HG03521 (cell line): ENCODE measurements around the gene COMT.
"Not testable (repeated sequence)": the region's sequence is repeated elsewhere in the genome, so short reads cannot be mapped to it uniquely, and the experiment has no call there.

Experiments used
- ATAC-seq: cut with Tn5 transposase; IDR thresholded peaks from one replicate; pipeline ENCODE4 v1.9.1; 2021; ENCODE audit warnings: mild to moderate bottlenecking, moderate library complexity; ENCODE audit not compliant: unreplicated experiment

Gene COMT

GRCh38 chr22:19941365-19942082, at the start of gene COMT, which contains the start of gene TXNRD2:
Gene COMT, plus strand, starts transcription at chr22:19941772. Its CDS starts 20,755 bp downstream, at chr22:19962527.
Gene TXNRD2, minus strand, starts transcription at chr22:19941818. Its CDS starts 15 bp downstream, at chr22:19941803.
- peak; percentile 45 for ATAC-seq

- ATAC-seq, result no peak
These were observed 49.2 kb upstream of the COMT start for GRCh38 chr22:19892257-19892879.

- no peak for ATAC-seq
These were observed 48.6 kb upstream of the COMT start for GRCh38 chr22:19892925-19893324.

DNA sequence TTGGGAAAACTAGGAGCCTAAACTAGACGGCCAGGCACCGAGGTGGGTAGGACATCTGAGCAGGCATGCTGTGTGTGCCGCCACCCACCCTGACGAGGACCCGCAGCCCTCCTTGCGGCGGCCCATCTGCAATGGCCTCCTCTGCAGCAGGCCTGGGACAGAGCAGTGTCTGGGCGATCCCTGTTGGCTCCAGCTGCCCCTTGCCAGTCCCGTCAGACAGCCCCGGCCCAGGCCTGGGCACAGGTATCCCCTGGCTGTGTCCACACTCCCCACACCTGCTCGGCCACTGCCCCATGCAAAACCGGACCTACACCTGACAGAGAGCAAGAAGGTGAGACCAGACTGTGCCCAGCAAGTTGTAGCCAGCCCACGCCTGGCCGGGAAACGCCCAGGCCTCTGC, 48.2 kb upstream of the COMT start:
- ATAC-seq, result no peak

GRCh38 chr22:19895160-19895849, 46.3 kb upstream of the COMT start:
- ATAC-seq, result no peak

DNA sequence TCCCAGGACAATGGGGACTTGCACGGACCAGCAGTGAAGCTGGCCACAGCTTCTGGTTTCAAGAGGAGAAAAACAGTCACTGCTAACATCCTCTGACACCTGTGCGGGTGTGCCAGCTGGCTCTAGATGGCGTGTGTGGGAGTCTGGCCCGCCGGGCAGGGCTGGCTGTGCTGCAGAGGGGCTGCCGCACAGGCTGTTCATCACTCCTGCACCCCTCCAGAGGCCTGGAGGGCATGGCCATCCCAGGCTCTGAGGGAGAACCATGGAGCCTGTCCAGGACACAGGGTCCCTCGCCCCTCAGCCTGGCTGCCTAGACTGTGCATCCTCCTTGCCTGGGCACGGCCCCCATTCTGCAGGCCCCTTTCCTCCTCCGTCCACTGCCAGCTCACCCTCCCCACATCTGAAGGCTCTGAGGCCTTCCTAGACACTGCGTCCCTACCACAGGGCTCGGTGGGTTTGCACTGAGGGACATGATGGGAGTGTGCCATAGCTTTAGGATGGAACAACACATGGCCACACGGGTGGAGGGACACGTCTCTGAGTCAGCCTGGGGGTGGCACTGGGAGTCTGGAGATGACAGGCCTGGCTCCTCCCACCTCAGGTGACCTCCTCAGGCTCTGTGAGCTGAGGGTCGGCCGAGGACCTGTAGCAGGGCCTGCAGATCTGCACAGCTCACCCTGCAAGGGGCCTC, 44.8 kb upstream of the COMT start:
- no peak for ATAC-seq

- no peak for ATAC-seq
These were observed 43.8 kb upstream of the COMT start for GRCh38 chr22:19897726-19898125.

DNA sequence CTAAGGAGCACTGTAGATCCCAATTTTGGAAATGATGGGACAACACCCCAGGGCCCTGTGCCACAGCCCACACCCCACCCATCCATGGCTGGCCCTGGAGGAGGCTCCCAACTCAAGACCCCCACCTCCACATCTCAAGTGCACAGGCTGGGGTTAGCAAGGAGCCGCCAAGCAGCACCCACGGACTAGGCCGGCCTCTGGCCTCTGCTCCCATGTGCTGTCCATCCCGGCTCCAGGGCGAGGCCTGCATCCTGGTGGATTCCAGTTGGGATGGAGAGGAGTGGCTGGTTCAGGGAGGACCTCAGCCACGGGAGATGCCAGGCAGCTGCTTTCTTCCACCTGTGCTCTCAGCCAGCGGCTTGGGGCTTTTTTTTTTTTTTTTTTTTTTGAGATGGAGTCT, 43.4 kb upstream of the COMT start:
- no peak for ATAC-seq

- no peak for ATAC-seq
These were observed 42.6 kb upstream of the COMT start for GRCh38 chr22:19898831-19899567.

GRCh38 chr22:19900707-19901436, 40.7 kb upstream of the COMT start:
- no peak for ATAC-seq

- no peak for ATAC-seq
These were observed 39.9 kb upstream of the COMT start for GRCh38 chr22:19901577-19902244.

- ATAC-seq, result no peak
These were observed 39.3 kb upstream of the COMT start for GRCh38 chr22:19902245-19902715.

- ATAC-seq, result no peak
These were observed 38.5 kb upstream of the COMT start for GRCh38 chr22:19903031-19903430.

- ATAC-seq, result no peak
These were observed 38.1 kb upstream of the COMT start for GRCh38 chr22:19903513-19903912.

GRCh38 chr22:19904174-19904856, 37.3 kb upstream of the COMT start:
- no peak for ATAC-seq

DNA sequence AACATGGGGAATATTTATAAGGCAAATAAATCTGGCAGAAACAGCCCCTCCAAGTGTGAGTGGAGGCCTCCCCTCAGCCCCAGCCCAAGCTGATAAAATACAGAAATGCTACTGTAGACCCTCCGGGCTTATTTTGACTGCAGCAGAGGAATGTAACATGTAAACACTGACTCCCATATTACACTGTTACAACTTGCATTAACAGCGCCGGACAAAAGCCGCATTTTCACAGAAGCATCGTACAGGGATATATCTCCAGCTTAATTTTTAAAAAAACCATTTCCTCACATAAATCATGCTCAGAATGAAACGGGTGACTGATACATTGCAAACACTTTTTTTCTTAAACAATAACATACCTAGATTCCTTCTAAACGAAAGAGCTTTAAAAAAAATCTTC, 36.6 kb upstream of the COMT start:
- ATAC-seq, result no peak

GRCh38 chr22:19905347-19906276, 36.0 kb upstream of the COMT start:
- ATAC-seq, result no peak

DNA sequence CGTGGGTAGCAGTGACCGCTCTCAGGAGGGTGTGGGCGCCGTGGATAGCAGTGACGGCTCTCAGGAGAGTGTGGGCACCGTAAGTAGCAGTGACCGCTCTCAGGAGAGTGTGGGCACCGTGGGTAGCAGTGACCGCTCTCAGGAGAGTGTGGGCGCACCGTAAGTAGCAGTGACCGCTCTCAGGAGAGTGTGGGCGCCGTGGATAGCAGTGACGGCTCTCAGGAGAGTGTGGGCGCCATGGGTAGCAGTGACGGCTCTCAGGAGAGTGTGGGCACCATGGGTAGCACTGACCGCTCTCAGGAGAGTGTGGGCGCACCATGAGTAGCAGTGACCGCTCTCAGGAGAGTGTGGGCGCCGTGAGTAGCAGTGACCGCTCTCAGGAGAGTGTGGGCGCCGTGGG, 34.7 kb upstream of the COMT start:
- ATAC-seq, result not testable (repeated sequence)
